Endothelial cell of umbilical vein (primary cell): ENCODE data around the gene SCAPER. TPM values are rescaled to one million over a fixed set of nuclear protein-coding genes. Genes with fewer than 3 reads are reported as not detected.

ENCODE experiments used
- BruUV-seq: library from RNA; stranded (reverse); fragments of 400-500 nt; replicated peaks from 2 replicates; lab custom pipeline; 2021; lab: Mats Ljungman, UMichigan
- CTCF ChIA-PET: fragments of 300-600, 350-600 bp; sonication (Branson Sonifier 250); formaldehyde crosslinking; loops from one replicate; lab custom pipeline; 2021; ENCODE audit warnings: antibody characterized with exemption, inconsistent platforms; lab: Charles Lee
- POLR2A ChIA-PET: fragments of 300-600, 350-600 bp; sonication (Branson Sonifier 250); formaldehyde crosslinking; loops from one replicate; lab custom pipeline; 2021; ENCODE audit warnings: antibody characterized with exemption, inconsistent platforms; lab: Charles Lee
- DNase-seq: peaks from one replicate; pipeline ENCODE4 v3.0.0-alpha.2; 2011; ENCODE audit warnings: low read depth, low spot score
- FAIRE-seq: peaks from 2 replicates; lab custom pipeline; 2011; peaks lifted over from hg19 to GRCh38; lab: Jason Lieb, UNC
- H2AFZ ChIP-seq: 2 replicates; pipeline ENCODE4 v1.6.0; 2012; ENCODE audit warnings: low read depth, low read length, control low read depth, inconsistent platforms
- H3K27ac ChIP-seq: 2 replicates; pipeline ENCODE4 v1.5.1; 2011; ENCODE audit warnings: low read depth, mild to moderate bottlenecking, control low read depth, low read length, moderate library complexity; ENCODE audit not compliant: insufficient read depth
- H3K27me3 ChIP-seq, 2 experiments: 2 replicates each; pipeline versions ENCODE4 v1.6.0 to v1.6.1; 2011; ENCODE audit warnings: low read length in 2 of 2, mixed read lengths in 1 of 2; ENCODE audit not compliant: control insufficient read depth in 2 of 2, insufficient read depth in 2 of 2
- H3K36me3 ChIP-seq, 2 experiments: 2 replicates in 1 of 2; 3 replicates in 1 of 2; pipeline ENCODE4 v1.5.1; 2011; ENCODE audit warnings: low read length in 2 of 2, mild to moderate bottlenecking in 1 of 2, moderate library complexity in 1 of 2; ENCODE audit not compliant: control insufficient read depth in 2 of 2, insufficient read depth in 2 of 2; ENCODE audit errors: extremely low read depth in 1 of 2
- H3K4me1 ChIP-seq: 3 replicates; pipeline ENCODE4 v1.5.1; 2011; ENCODE audit warnings: mild to moderate bottlenecking, low read length; ENCODE audit not compliant: control insufficient read depth, insufficient read depth; ENCODE audit errors: extremely low read depth
- H3K4me2 ChIP-seq: 2 replicates; pipeline ENCODE4 v1.6.1; 2011; ENCODE audit warnings: low read length, control low read depth, mixed read lengths; ENCODE audit not compliant: insufficient read depth
- H3K4me3 ChIP-seq, 3 experiments: fragments of 200-600 bp in 1 of 3; sonication (generic), shearing (Covaris generic) in 1 of 3; replicated peaks in 1 of 3; 2 replicates each; pipeline ENCODE4 v1.5.1; 2011 to 2016; ENCODE audit warnings: control low read depth in 3 of 3, low read length in 3 of 3, mild to moderate bottlenecking in 2 of 3, inconsistent platforms in 1 of 3, low read depth in 1 of 3, moderate library complexity in 1 of 3; ENCODE audit not compliant: insufficient read depth in 1 of 3
- H3K79me2 ChIP-seq: 2 replicates; pipeline ENCODE4 v1.6.0; 2012; ENCODE audit warnings: low read length, inconsistent platforms; ENCODE audit not compliant: control insufficient read depth, insufficient read depth
- H3K9ac ChIP-seq: replicated peaks from 2 replicates; pipeline ENCODE3; 2011; ENCODE audit warnings: low read length, control low read depth; ENCODE audit not compliant: insufficient read depth; ENCODE audit errors: extremely low read depth
- H3K9me1 ChIP-seq: replicated peaks from 3 replicates; pipeline ENCODE4 v1.6.0; 2011; ENCODE audit warnings: mild to moderate bottlenecking, low read length; ENCODE audit not compliant: control insufficient read depth, insufficient read depth; ENCODE audit errors: extremely low read depth
- H3K9me3 ChIP-seq: replicated peaks from 2 replicates; pipeline ENCODE4 v1.5.1; 2012; ENCODE audit warnings: low read length, inconsistent platforms; ENCODE audit not compliant: control insufficient read depth, insufficient read depth
- H4K20me1 ChIP-seq: replicated peaks from 2 replicates; pipeline ENCODE3; 2011; ENCODE audit warnings: mild to moderate bottlenecking, low read length; ENCODE audit not compliant: control insufficient read depth, insufficient read depth; ENCODE audit errors: extremely low read depth
- CTCF ChIP-seq, 2 donors: IDR thresholded peaks; 1 replicate in 1 of 2; 2 replicates in 1 of 2; pipeline ENCODE4 v1.5.1; 2011; ENCODE audit warnings: low read length in 2 of 2, mild to moderate bottlenecking in 2 of 2, moderate library complexity in 2 of 2, control low read depth in 1 of 2, inconsistent platforms in 1 of 2, low read depth in 1 of 2; ENCODE audit not compliant: insufficient read depth in 1 of 2; ENCODE audit errors: extremely low read depth in 1 of 2
- EZH2 ChIP-seq: IDR thresholded peaks from 2 replicates; pipeline ENCODE4 v1.6.1; 2012; ENCODE audit warnings: borderline replicate concordance, low read depth, mild to moderate bottlenecking, moderate library complexity, low read length, inconsistent platforms; ENCODE audit not compliant: severe bottlenecking
- FOS ChIP-seq: IDR thresholded peaks from 2 replicates; pipeline ENCODE4 v1.6.1; 2011; ENCODE audit warnings: mild to moderate bottlenecking, low read length, moderate library complexity, borderline replicate concordance; ENCODE audit not compliant: insufficient read depth
- GATA2 ChIP-seq: IDR thresholded peaks from 2 replicates; pipeline ENCODE4 v1.7.0; 2011; ENCODE audit warnings: low read depth, mild to moderate bottlenecking, moderate library complexity, mixed read lengths, low read length; ENCODE audit not compliant: insufficient read length, insufficient read depth
- JUN ChIP-seq: IDR thresholded peaks from 2 replicates; pipeline ENCODE4 v1.6.1; 2011; ENCODE audit warnings: borderline replicate concordance, low read depth; ENCODE audit not compliant: insufficient read length, insufficient read depth
- MAX ChIP-seq: IDR thresholded peaks from 2 replicates; pipeline ENCODE4 v1.6.1; 2011; ENCODE audit not compliant: insufficient read depth, insufficient read length
- MYC ChIP-seq: IDR thresholded peaks from one replicate; pipeline ENCODE4 v1.6.1; 2011; ENCODE audit warnings: mild to moderate bottlenecking, low read depth, low read length
- POLR2A ChIP-seq: IDR thresholded peaks from 2 replicates; pipeline ENCODE4 v1.6.1; 2012; ENCODE audit warnings: low read depth, mild to moderate bottlenecking, control low read depth, low read length
- POLR2AphosphoS5 ChIP-seq: IDR thresholded peaks from 2 replicates; pipeline ENCODE4 v1.6.1; 2012; ENCODE audit warnings: low read depth, mild to moderate bottlenecking, control low read depth, low read length, moderate library complexity; ENCODE audit not compliant: insufficient read depth
- dilution Hi-C: fragments of 300-500 bp; cut with MboI; formaldehyde crosslinking; loops from one replicate; pipeline ENCODE4 v1.15.0; 2019; ENCODE audit warnings: low sequenced_read_pairs; ENCODE audit not compliant: extremely low pct_ligation_motif_present
- intact Hi-C: fragments of 100-400 bp; cut with micrococcal nuclease; formaldehyde crosslinking; loops from one replicate; pipeline ENCODE4 v1.10.0; 2022
- polyA plus RNA-seq, 4 experiments: library from polyadenylated mRNA; depleted of rRNA in 3 of 4; stranded (reverse) in 3 of 4; unstranded in 1 of 4; fragments of >200 nt; gene quantifications; 2 replicates each; pipeline versions ENCODE4 v1.2.1 to v1.2.3, GENCODE V29; 2011 to 2012; ENCODE audit warnings: missing spikeins in 1 of 4
- total RNA-seq: library from RNA; stranded (reverse); gene quantifications from 2 replicates; pipeline ENCODE4 v1.2.3, GENCODE V29; 2021

Gene SCAPER
- total and polyA plus RNA-seq, 2 donors (not counting 3 experiments of a cell fraction or from before 2014, with no cell fraction given), result 2.7 to 12.7 TPM

- CTCF ChIA-PET, result interaction anchor here (1.4 to 2.0 kb wide), 5 partner anchors 10 to 148 kb away, joined by 7 to 18 read pairs (median 14); no protein-coding TSS in a partner anchor
- TF ChIP-seq CTCF (IDR thresholded peaks at IDR 0.05; ENCODE audit: extremely low read depth in 1 of 2, insufficient read depth in 1 of 2, low read depth in 1 of 2, low read length in 2 of 2), result no peak
- no peak for TF ChIP-seq GATA2
- no peak for TF ChIP-seq JUN
- TF ChIP-seq MYC, result no peak
- TF ChIP-seq EZH2, result no peak
- no peak for TF ChIP-seq POLR2AphosphoS5
- no peak for TF ChIP-seq FOS
- no peak for TF ChIP-seq POLR2A
- TF ChIP-seq MAX, result no peak
- Histone ChIP-seq H3K4me3 (no peak overlapping the region), H3K27ac (no peak overlapping the region), H3K79me2 (no peaks in the 10 kb centered on the region), H4K20me1 (no peaks in the 10 kb centered on the region), H3K27me3 (peaks cover 35 to 51% of the 10 kb centered on the region in 2 experiments), H3K4me2 (no peak overlapping the region), H3K9me3 (no peaks in the 10 kb centered on the region), H3K9ac (no peak overlapping the region), H3K4me1 (peaks cover 20% of the 10 kb centered on the region), H2AFZ (no peak overlapping the region), H3K9me1 (no peaks in the 10 kb centered on the region), H3K36me3 (no peaks in the 10 kb centered on the region)
- dilution Hi-C loops, result no loop called here
- BruUV-seq, result no TSS peak
- POLR2A ChIA-PET, result no interaction called here
- no peak for DNase-seq
- intact Hi-C loops, result no loop called here
- FAIRE-seq, result no peak
Observed at GRCh38 chr15:76332796-76333195, 572.3 kb downstream of the SCAPER start.
